Measurements from ENCODE around the gene KLK8. TPM values are rescaled to one million over a fixed set of nuclear protein-coding genes. Genes with fewer than 3 reads are reported as not detected.

The KLK8 gene
- total RNA-seq (2021), result 4.4 to 6.9 TPM (median 5.9 TPM) in 3 replicates
- Bru-seq, nascent RNA, result percentile 44 among the genes with signal in this experiment
- long read RNA-seq, experiment 1, partial matches to known transcripts, result 0 of 3 reads
- long read RNA-seq, experiment 1, other reads (novel, unspliced or antisense), result 1 of 3 reads
- long read RNA-seq, experiment 2, partial matches to known transcripts, result 1 of 2 reads
- long read RNA-seq, experiment 2, other reads (novel, unspliced or antisense), result 0 of 2 reads
- long read RNA-seq, experiment 3, partial matches to known transcripts, result 2 of 3 reads
- long read RNA-seq, experiment 3, other reads (novel, unspliced or antisense), result 1 of 3 reads

DNA sequence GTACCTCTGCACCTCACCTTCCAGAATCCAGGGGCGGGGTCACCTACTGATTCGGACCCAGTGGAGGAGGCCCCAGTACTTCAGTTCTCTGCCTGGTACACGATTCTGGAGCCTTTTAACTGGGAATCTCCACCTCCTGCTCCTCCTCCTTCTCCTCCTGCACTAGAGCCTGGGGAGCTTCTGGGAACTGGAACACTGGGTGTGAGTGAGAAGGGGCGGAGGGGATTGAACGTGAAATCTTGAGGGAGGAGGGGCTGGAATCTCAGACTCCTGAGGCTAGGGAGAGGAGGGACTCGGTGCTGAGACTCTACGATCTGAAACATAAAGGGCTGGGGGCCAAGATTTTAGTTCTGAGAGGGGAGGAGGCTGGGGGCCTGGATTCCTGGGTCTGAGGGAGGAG lies at the start of gene KLK8:
Gene KLK8 (minus strand): TSS at position 90 of the 400 bp plus-strand sequence. CDS start 437 bp downstream, outside the sequence.
- peaks cover 24% of the 10 kb centered on the region for H3K4me1 Mint-ChIP-seq
- peak within 1 kb of the TSS; percentile 93 for H3K27ac Mint-ChIP-seq
- POLR2A ChIA-PET, result no interaction called here
- ATAC-seq (0 out of 2 replicates have a peak, but pooled peaks have one; percentile 5), DNase-seq (ENCODE audit: low spot score) (no peak)
- TF ChIP-seq MYBL2 (CRISPR knock-in tag; IDR thresholded peaks at IDR 0.05) (no peak), ZMAT4 (CRISPR knock-in tag; IDR thresholded peaks at IDR 0.05) (no peak), PREB (CRISPR knock-in tag; IDR thresholded peaks at IDR 0.05; ENCODE audit: borderline replicate concordance) (no peak), ZNF416 (CRISPR knock-in tag; IDR thresholded peaks at IDR 0.05) (no peak), ZNF671 (CRISPR knock-in tag; IDR thresholded peaks at IDR 0.05) (no peak)
- TF ChIP-seq, protein P1, sequence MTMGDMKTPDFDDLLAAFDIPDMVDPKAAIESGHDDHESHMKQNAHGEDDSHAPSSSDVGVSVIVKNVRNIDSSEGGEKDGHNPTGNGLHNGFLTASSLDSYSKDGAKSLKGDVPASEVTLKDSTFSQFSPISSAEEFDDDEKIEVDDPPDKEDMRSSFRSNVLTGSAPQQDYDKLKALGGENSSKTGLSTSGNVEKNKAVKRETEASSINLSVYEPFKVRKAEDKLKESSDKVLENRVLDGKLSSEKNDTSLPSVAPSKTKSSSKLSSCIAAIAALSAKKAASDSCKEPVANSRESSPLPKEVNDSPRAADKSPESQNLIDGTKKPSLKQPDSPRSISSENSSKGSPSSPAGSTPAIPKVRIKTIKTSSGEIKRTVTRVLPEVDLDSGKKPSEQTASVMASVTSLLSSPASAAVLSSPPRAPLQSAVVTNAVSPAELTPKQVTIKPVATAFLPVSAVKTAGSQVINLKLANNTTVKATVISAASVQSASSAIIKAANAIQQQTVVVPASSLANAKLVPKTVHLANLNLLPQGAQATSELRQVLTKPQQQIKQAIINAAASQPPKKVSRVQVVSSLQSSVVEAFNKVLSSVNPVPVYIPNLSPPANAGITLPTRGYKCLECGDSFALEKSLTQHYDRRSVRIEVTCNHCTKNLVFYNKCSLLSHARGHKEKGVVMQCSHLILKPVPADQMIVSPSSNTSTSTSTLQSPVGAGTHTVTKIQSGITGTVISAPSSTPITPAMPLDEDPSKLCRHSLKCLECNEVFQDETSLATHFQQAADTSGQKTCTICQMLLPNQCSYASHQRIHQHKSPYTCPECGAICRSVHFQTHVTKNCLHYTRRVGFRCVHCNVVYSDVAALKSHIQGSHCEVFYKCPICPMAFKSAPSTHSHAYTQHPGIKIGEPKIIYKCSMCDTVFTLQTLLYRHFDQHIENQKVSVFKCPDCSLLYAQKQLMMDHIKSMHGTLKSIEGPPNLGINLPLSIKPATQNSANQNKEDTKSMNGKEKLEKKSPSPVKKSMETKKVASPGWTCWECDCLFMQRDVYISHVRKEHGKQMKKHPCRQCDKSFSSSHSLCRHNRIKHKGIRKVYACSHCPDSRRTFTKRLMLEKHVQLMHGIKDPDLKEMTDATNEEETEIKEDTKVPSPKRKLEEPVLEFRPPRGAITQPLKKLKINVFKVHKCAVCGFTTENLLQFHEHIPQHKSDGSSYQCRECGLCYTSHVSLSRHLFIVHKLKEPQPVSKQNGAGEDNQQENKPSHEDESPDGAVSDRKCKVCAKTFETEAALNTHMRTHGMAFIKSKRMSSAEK (CRISPR knock-in tag; IDR thresholded peaks at IDR 0.05; ENCODE audit: borderline replicate concordance), result no peak
- H3K9me3 Mint-ChIP-seq, result no peaks in the 10 kb centered on the region
- peaks cover 50% of the 10 kb centered on the region for H3K27me3 Mint-ChIP-seq (ENCODE audit: low read depth)
- peak within 1 kb of the TSS; percentile 67 for H3K4me3 Mint-ChIP-seq
- CTCF ChIA-PET, result interaction anchor here (1.0 to 6.0 kb wide), 8 partner anchors 16 to 95 kb away, joined by 3 to 94 read pairs (median 4); no protein-coding TSS in a partner anchor
- no peaks in the 10 kb centered on the region for H3K36me3 Mint-ChIP-seq

DNA sequence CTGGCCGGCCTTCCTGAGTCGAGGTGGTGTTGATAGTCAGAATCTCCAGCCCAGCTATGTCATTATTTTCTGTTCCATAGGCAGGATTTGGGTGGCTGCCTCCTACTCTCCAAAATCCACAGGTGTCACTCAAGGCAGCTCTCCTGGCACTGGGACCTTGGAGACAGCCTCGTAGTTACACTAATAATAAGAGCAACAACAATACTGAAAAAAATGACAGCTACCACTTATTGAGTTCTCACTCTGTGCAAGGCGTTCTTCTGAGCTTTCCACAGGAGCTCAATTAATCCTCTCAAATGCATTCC lies 45.6 kb upstream of the KLK8 start:
- ATAC-seq, result no peak
- POLR2A ChIA-PET, result interaction anchor here (0.9 to 1.2 kb wide), 3 partner anchors 26 to 48 kb away, joined by 3 to 6 read pairs (median 4); no protein-coding TSS in a partner anchor
- H3K4me3 Mint-ChIP-seq, result peak overlapping the region; percentile 40; the same call in 1 of the 2 replicates

GRCh38 chr19:51044327-51044726 lies 42.9 kb upstream of the KLK8 start:
- DNase-seq (ENCODE audit: low spot score) (no peak), ATAC-seq (no peak)
- H3K4me1 Mint-ChIP-seq, result peaks cover 51% of the 10 kb centered on the region
- no peak overlapping the region for H3K27ac Mint-ChIP-seq
- POLR2A ChIA-PET, result interaction anchor here (0.6 kb wide), 1 partner anchor 8 kb away, joined by 4 read pairs; no protein-coding TSS in a partner anchor
- no peaks in the 10 kb centered on the region for H3K27me3 Mint-ChIP-seq (ENCODE audit: low read depth)
- CTCF ChIA-PET, result interaction anchor here (1.3 to 7.3 kb wide), 4 partner anchors 8 to 50 kb away, joined by 5 to 82 read pairs (median 6); partner anchors contain the start of gene KLK10
- peaks cover 16% of the 10 kb centered on the region for H3K9me3 Mint-ChIP-seq
- peaks cover 5% of the 10 kb centered on the region for H3K36me3 Mint-ChIP-seq
- TF ChIP-seq ETV6 (CRISPR knock-in tag; IDR thresholded peaks at IDR 0.05) (no peak), ZSCAN18 (CRISPR knock-in tag; IDR thresholded peaks at IDR 0.05) (no peak), NR1H2 (CRISPR knock-in tag; IDR thresholded peaks at IDR 0.05) (no peak), E2F4 (CRISPR knock-in tag; IDR thresholded peaks at IDR 0.05; ENCODE audit: borderline replicate concordance, low read depth) (no peak), OVOL2 (CRISPR knock-in tag; IDR thresholded peaks at IDR 0.05; ENCODE audit: borderline replicate concordance) (no peak), ZNF121 (CRISPR knock-in tag; IDR thresholded peaks at IDR 0.05) (no peak), PREB (CRISPR knock-in tag; IDR thresholded peaks at IDR 0.05; ENCODE audit: borderline replicate concordance) (no peak), GTF2I (CRISPR knock-in tag; conservative IDR thresholded peaks at IDR 0.05) (no peak), EMX1 (CRISPR knock-in tag; IDR thresholded peaks at IDR 0.05) (no peak), MXD4 (CRISPR knock-in tag; IDR thresholded peaks at IDR 0.05; ENCODE audit: borderline replicate concordance) (no peak), GRHL2 (CRISPR knock-in tag; IDR thresholded peaks at IDR 0.05; ENCODE audit: insufficient replicate concordance, severe bottlenecking) (no peak)
- TF ChIP-seq, protein P2, sequence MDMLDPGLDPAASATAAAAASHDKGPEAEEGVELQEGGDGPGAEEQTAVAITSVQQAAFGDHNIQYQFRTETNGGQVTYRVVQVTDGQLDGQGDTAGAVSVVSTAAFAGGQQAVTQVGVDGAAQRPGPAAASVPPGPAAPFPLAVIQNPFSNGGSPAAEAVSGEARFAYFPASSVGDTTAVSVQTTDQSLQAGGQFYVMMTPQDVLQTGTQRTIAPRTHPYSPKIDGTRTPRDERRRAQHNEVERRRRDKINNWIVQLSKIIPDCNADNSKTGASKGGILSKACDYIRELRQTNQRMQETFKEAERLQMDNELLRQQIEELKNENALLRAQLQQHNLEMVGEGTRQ (CRISPR knock-in tag; IDR thresholded peaks at IDR 0.05), result no peak
- TF ChIP-seq, protein P3, sequence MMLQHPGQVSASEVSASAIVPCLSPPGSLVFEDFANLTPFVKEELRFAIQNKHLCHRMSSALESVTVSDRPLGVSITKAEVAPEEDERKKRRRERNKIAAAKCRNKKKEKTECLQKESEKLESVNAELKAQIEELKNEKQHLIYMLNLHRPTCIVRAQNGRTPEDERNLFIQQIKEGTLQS (CRISPR knock-in tag; conservative IDR thresholded peaks at IDR 0.05), result no peak
- no peak overlapping the region for H3K4me3 Mint-ChIP-seq

More for the DNA sequence above, 45.6 kb upstream of the KLK8 start:
- CTCF ChIA-PET, result interaction anchor here (0.8 to 7.3 kb wide), 16 partner anchors 10 to 490 kb away, joined by 3 to 82 read pairs (median 6); partner anchors contain the start of genes KLK10 and KLK8
- Mint-ChIP-seq H3K4me1 (peaks cover 57% of the 10 kb centered on the region), H3K27me3 (ENCODE audit: low read depth) (no peaks in the 10 kb centered on the region), H3K9me3 (peaks cover 16% of the 10 kb centered on the region), H3K27ac (peak overlapping the region; percentile 99), H3K36me3 (peaks cover 10% of the 10 kb centered on the region)
- peak; percentile 48; the same call in 1 of the 2 replicates for TF ChIP-seq NFE2L1 (CRISPR knock-in tag; IDR thresholded peaks at IDR 0.05)
- TF ChIP-seq RELA (CRISPR knock-in tag; IDR thresholded peaks at IDR 0.05; ENCODE audit: borderline replicate concordance), result no peak
- no peak for DNase-seq (ENCODE audit: low spot score)

All from WTC11 (cell line).